GM23338 (cell line): ENCODE measurements around the gene CDIPT. TPM values are rescaled to one million over a fixed set of nuclear protein-coding genes. Genes with fewer than 3 reads are reported as not detected.

Source experiments
- ATAC-seq: fragments of 200-7000 bp; cut with Tn5 transposase; 3 replicates; pipeline ENCODE4 v1.9.1; 2020
- DNase-seq: peaks from one replicate; pipeline ENCODE4 v3.0.0-alpha.2; 2015; ENCODE audit warnings: low spot score
- H2AFZ ChIP-seq: fragments of 200-600 bp; sonication (generic); 2 replicates; pipeline ENCODE4 v1.8.0; 2016; ENCODE audit warnings: antibody characterized with exemption, mild to moderate bottlenecking, moderate library complexity
- H3F3A ChIP-seq: fragments of 200-600 bp; sonication (generic); replicated peaks from 2 replicates; pipeline ENCODE4 v1.8.0; 2017; ENCODE audit warnings: antibody characterized with exemption, mixed run types, low read depth
- H3K27ac ChIP-seq: fragments of 200-600 bp; sonication (generic); 2 replicates; pipeline ENCODE4 v1.6.1; 2016; ENCODE audit warnings: low read depth
- H3K27me3 ChIP-seq: fragments of 200-600 bp; sonication (generic); 2 replicates; pipeline ENCODE4 v1.8.0; 2016; ENCODE audit warnings: mild to moderate bottlenecking, mixed run types, moderate library complexity; ENCODE audit not compliant: insufficient read depth
- H3K36me3 ChIP-seq: fragments of 200-600 bp; sonication (generic); 2 replicates; pipeline ENCODE4 v1.8.0; 2016; ENCODE audit warnings: mild to moderate bottlenecking; ENCODE audit not compliant: insufficient read depth
- H3K4me1 ChIP-seq: fragments of 200-600 bp; sonication (generic); 2 replicates; pipeline ENCODE4 v1.8.0; 2016; ENCODE audit warnings: mild to moderate bottlenecking, moderate library complexity; ENCODE audit not compliant: insufficient read depth
- H3K4me2 ChIP-seq: fragments of 200-600 bp; sonication (generic); 2 replicates; pipeline ENCODE4 v1.7.1; 2017; ENCODE audit warnings: mixed run types
- H3K4me3 ChIP-seq: fragments of 200-600 bp; sonication (generic); 2 replicates; pipeline ENCODE4 v1.6.1; 2016; ENCODE audit warnings: mixed run types
- H3K79me2 ChIP-seq: fragments of 200-600 bp; sonication (generic); replicated peaks from 2 replicates; pipeline ENCODE4 v1.8.0; 2017; ENCODE audit warnings: mild to moderate bottlenecking; ENCODE audit not compliant: insufficient read depth
- H3K9me2 ChIP-seq: fragments of 200-600 bp; sonication (generic); 2 replicates; pipeline ENCODE4 v1.8.0; 2017; ENCODE audit not compliant: insufficient read depth
- H4K20me1 ChIP-seq: fragments of 200-600 bp; sonication (generic); replicated peaks from 2 replicates; pipeline ENCODE4 v1.8.0; 2017; ENCODE audit warnings: mild to moderate bottlenecking; ENCODE audit not compliant: insufficient read depth
- H3K27ac Mint-ChIP-seq: 2 replicates; pipeline ENCODE4 v1.8.0; 2020; ENCODE audit warnings: inconsistent platforms, mild to moderate bottlenecking, moderate library complexity, mixed read lengths
- H3K27me3 Mint-ChIP-seq: 3 replicates; pipeline ENCODE4 v1.8.0; 2022; ENCODE audit warnings: low read depth, mild to moderate bottlenecking, moderate library complexity, mixed read lengths, inconsistent platforms; ENCODE audit not compliant: insufficient read depth, poor library complexity
- H3K36me3 Mint-ChIP-seq: 3 replicates; pipeline ENCODE4 v1.8.0; 2021; ENCODE audit warnings: low read depth, mild to moderate bottlenecking, inconsistent platforms, moderate library complexity, mixed read lengths
- H3K4me1 Mint-ChIP-seq: 3 replicates; pipeline ENCODE4 v1.8.0; 2020; ENCODE audit warnings: mild to moderate bottlenecking, inconsistent platforms, mixed read lengths
- H3K4me3 Mint-ChIP-seq: 3 replicates; pipeline ENCODE4 v1.8.0; 2021; ENCODE audit warnings: moderate library complexity, mild to moderate bottlenecking, inconsistent platforms, mixed read lengths
- H3K9me3 Mint-ChIP-seq: 3 replicates; pipeline ENCODE4 v1.8.0; 2020; ENCODE audit warnings: moderate library complexity, mild to moderate bottlenecking, inconsistent platforms, mixed read lengths
- CREB1 ChIP-seq: fragments of 250-450 bp; sonication (Bioruptor Pico); IDR thresholded peaks from 2 replicates; pipeline ENCODE4 v1.5.0; 2020; ENCODE audit warnings: low read depth, mild to moderate bottlenecking, moderate library complexity
- EZH2phosphoT487 ChIP-seq: fragments of 200-600 bp; sonication (generic); IDR thresholded peaks from one replicate; pipeline ENCODE4 v1.8.1; 2018; ENCODE audit warnings: antibody characterized with exemption; ENCODE audit not compliant: unreplicated experiment
- REST ChIP-seq: IDR thresholded peaks from one replicate; pipeline ENCODE4 v1.6.1; 2018; ENCODE audit warnings: antibody characterized with exemption; ENCODE audit not compliant: unreplicated experiment
- ZNF462 ChIP-seq: fragments of 250-450 bp; sonication (Bioruptor Pico); IDR thresholded peaks from 2 replicates; pipeline ENCODE4 v1.5.0; 2020; ENCODE audit warnings: mild to moderate bottlenecking, moderate library complexity
- polyA plus RNA-seq: library from polyadenylated mRNA; unstranded; fragments of >200 nt; fragmentation: Nextera tagmentation; extraction: Ambion mirVana; gene quantifications from 2 replicates; pipeline ENCODE4 v1.2.1, GENCODE V29; 2016
- total RNA-seq: library from RNA; depleted of rRNA; stranded (reverse); fragments of >200 nt; shearing (Covaris generic); gene quantifications from 2 replicates; pipeline ENCODE4 v1.2.3, GENCODE V29; 2014

The CDIPT gene
- total and polyA plus RNA-seq, 2 experiments from 2014 or later, result 36.2 to 78.1 TPM

GRCh38 chr16:29877266-29877961 is 14.4 kb upstream of the CDIPT start:
- H3K4me3 ChIP-seq, result peak overlapping the region; percentile 54
- H3K27ac ChIP-seq, result 0 out of 2 replicates have a peak overlapping the region, but pooled peaks have one; percentile 80
- Mint-ChIP-seq H3K4me3 (peak overlapping the region; percentile 81), H3K9me3 (no peaks in the 10 kb centered on the region; the same call in 1 of the 3 replicates), H3K4me1 (peaks cover 12% of the 10 kb centered on the region), H3K27ac (peak overlapping the region; percentile 90), H3K36me3 (0 out of 3 replicates have a peak, but pooled peaks cover 8% of the 10 kb centered on the region), H3K27me3 (peaks cover 12% of the 10 kb centered on the region)
- DNase-seq (peak; percentile 100), ATAC-seq (peak; percentile 93)
- no peaks in the 10 kb centered on the region; the same call in 1 of the 2 replicates for H4K20me1 ChIP-seq
- H3K27me3 ChIP-seq, result no peaks in the 10 kb centered on the region
- H3K9me2 ChIP-seq, result no peaks in the 10 kb centered on the region
- H2AFZ ChIP-seq, result peak overlapping the region; percentile 35
- H3K4me2 ChIP-seq, result peak overlapping the region; percentile 90
- no peaks in the 10 kb centered on the region for H3K79me2 ChIP-seq
- H3F3A ChIP-seq, result peaks cover 6% of the 10 kb centered on the region; the same call in 1 of the 2 replicates
- TF ChIP-seq CREB1 (CRISPR knock-in tag) (peak; percentile 71), REST (no peak), EZH2phosphoT487 (no peak)
- peaks cover 4% of the 10 kb centered on the region for H3K4me1 ChIP-seq
- H3K36me3 ChIP-seq, result no peaks in the 10 kb centered on the region; the same call in 1 of the 2 replicates

GRCh38 chr16:29876594-29877249 is 13.7 kb upstream of the CDIPT start:
- Mint-ChIP-seq H3K4me3 (peak overlapping the region; percentile 81), H3K27me3 (peaks cover 12% of the 10 kb centered on the region), H3K9me3 (no peaks in the 10 kb centered on the region; the same call in 1 of the 3 replicates), H3K4me1 (peaks cover 12% of the 10 kb centered on the region), H3K36me3 (0 out of 3 replicates have a peak, but pooled peaks cover 10% of the 10 kb centered on the region), H3K27ac (no peak overlapping the region)
- Histone ChIP-seq H3F3A (peaks cover 6% of the 10 kb centered on the region; the same call in 1 of the 2 replicates), H3K9me2 (no peaks in the 10 kb centered on the region), H3K27me3 (no peaks in the 10 kb centered on the region), H3K36me3 (no peaks in the 10 kb centered on the region; the same call in 1 of the 2 replicates), H2AFZ (peak overlapping the region; percentile 92), H4K20me1 (no peaks in the 10 kb centered on the region; the same call in 1 of the 2 replicates), H3K79me2 (no peaks in the 10 kb centered on the region), H3K4me1 (peaks cover 4% of the 10 kb centered on the region), H3K4me3 (peak overlapping the region; percentile 54), H3K4me2 (peak overlapping the region; percentile 90), H3K27ac (no peak overlapping the region)
- ATAC-seq, result peak; percentile 48
- peak; percentile 70 for DNase-seq
- TF ChIP-seq REST, result no peak
- no peak for TF ChIP-seq EZH2phosphoT487
- TF ChIP-seq ZNF462, result no peak
